ENCODE data around the gene AP2A2.

The AP2A2 gene

GRCh38 chr11:1017269-1018005 lies 91.8 kb downstream of the AP2A2 start:
- no peak for DNase-seq

GRCh38 chr11:1018091-1018490 lies 92.4 kb downstream of the AP2A2 start:
- DNase-seq: no peak

- DNase-seq: no peak
Measured at GRCh38 chr11:1019321-1019910, 93.7 kb downstream of the AP2A2 start.

GRCh38 chr11:1020211-1020905 lies 94.7 kb downstream of the AP2A2 start:
- no peak for DNase-seq

- DNase-seq: no peak
Measured at GRCh38 chr11:1022411-1022810, 96.7 kb downstream of the AP2A2 start.

- no peak for DNase-seq
Measured at GRCh38 chr11:1022908-1023810, 97.5 kb downstream of the AP2A2 start.

GRCh38 chr11:1023811-1024596 lies 98.3 kb downstream of the AP2A2 start:
- no peak for DNase-seq

GRCh38 chr11:1024597-1025409 lies 99.1 kb downstream of the AP2A2 start:
- DNase-seq: no peak

GRCh38 chr11:1025410-1026162 lies 99.9 kb downstream of the AP2A2 start:
- no peak for DNase-seq

GRCh38 chr11:1026163-1026450 lies 100.4 kb downstream of the AP2A2 start:
- DNase-seq: no peak

GRCh38 chr11:1026641-1027482 lies 101.2 kb downstream of the AP2A2 start:
- DNase-seq: no peak

GRCh38 chr11:1027483-1028290 lies 102.0 kb downstream of the AP2A2 start:
- no peak for DNase-seq

- DNase-seq: no peak
Measured at GRCh38 chr11:1028291-1028540, 102.5 kb downstream of the AP2A2 start.

- DNase-seq: no peak
Measured at GRCh38 chr11:1028616-1029015, 102.9 kb downstream of the AP2A2 start.

GRCh38 chr11:1029051-1029450 lies 103.4 kb downstream of the AP2A2 start:
- DNase-seq: no peak

GRCh38 chr11:1029654-1030053 lies 104.0 kb downstream of the AP2A2 start:
- no peak for DNase-seq

- no peak for DNase-seq
Measured at GRCh38 chr11:1030086-1030485, 104.4 kb downstream of the AP2A2 start.

GRCh38 chr11:1030556-1030955 lies 104.9 kb downstream of the AP2A2 start:
- no peak for DNase-seq

Measured in inflammatory macrophage treated with lipopolysaccharide for 1 hour (primary cell).